GM18868 (cell line): Measurements from ENCODE around the gene MARCHF2.

Experiments used
- ATAC-seq: cut with Tn5 transposase; IDR thresholded peaks from one replicate; pipeline ENCODE4 v1.9.1; 2021; ENCODE audit warnings: mild to moderate bottlenecking, moderate library complexity; ENCODE audit not compliant: unreplicated experiment

The MARCHF2 gene

DNA sequence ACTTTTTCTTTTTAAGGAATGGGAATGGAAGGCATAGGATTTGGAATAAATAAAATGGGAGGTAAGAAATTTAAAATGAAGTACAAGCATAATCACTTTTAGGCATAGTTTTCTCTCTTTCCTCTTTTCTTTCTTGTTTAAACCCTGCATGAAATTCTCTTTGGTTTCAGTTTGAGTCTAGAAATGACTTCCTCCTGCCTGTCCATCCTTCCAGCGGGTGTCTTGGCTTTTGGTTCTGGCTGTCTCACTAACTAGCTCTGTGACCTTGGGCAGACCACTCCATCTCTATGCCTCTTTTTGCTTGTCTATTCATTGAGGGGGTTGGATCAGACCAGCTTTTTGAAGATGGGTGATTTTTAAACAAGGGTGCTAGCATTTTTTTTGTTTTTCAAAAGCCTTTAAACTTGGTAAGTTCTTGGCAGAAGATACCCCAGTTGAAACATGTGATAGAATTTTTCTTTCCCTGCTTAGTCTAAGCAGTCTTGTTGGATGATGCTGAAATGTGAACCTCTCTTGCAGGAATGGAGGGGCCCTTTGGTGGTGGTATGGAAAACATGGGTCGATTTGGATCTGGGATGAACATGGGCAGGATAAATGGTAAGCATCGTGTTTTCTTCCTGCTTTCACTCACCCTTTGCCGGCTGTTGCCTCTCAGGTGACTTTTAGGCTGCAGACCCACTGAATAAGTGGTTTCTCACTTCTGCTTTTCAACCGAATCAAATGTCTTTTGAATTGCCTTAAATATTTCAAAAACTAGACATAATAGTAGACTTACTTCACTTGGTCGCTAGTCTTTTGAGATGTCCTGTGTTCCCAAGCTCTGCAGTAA lies 60.8 kb downstream of the MARCHF2 start:
- ATAC-seq: no peak

DNA sequence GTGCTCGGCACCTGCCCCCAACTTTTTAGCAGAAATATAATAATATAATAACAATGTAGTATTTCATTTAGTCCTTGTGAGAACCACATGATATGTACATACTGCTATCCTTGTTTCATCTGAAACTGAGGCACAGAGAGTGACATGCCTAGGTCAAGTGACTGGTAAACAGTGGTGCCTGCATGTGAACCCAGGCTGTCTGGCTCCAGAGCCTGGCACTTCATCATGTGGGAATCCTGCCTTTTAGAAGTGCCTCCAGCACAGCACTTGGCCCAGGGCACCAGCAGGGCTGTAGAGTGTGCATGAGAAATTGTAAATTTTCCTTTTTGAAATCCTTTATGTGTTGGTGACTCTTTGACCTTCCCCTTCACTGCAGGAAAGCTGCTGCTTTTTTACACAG lies 61.9 kb downstream of the MARCHF2 start:
- no peak for ATAC-seq

DNA sequence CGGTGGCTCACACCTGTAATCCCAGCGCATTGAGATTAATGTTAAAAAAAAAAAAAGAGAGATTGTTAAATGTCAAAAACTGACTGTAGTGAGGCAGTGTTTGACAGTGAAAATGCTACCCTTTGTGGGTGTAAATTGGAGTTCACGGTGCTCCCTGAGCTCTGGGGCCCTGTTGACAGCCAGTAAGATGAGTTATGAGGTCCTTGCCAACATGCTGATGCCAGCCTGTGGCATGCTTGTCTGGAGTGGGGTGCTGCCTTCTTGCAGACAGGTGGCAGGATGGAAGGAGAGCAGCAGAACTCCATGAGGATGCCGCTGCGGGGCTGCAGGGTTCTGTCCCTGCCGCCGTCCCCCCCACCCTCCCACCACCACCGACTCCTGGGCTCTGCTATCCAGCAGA lies 63.4 kb downstream of the MARCHF2 start:
- no peak for ATAC-seq

DNA sequence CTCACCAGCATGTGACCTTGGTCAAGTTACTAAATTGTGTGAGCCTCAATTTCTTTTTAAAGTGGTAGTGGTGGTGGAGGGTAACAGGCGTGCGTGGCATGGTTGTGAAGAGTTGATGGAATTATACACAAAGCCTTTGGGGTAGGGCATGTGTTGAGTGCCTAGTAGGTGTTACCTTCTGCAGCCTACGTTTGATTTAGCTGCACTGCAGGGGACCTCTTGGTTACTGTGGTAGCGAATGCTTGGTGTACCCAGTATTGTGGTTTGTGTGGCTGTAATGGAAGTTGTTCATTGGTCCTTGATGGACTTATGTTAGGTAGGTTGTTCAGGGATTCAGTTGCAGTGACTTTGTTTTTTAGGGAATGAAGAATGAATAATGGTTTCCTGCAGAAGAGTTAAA lies 64.8 kb downstream of the MARCHF2 start:
- ATAC-seq: no peak

DNA sequence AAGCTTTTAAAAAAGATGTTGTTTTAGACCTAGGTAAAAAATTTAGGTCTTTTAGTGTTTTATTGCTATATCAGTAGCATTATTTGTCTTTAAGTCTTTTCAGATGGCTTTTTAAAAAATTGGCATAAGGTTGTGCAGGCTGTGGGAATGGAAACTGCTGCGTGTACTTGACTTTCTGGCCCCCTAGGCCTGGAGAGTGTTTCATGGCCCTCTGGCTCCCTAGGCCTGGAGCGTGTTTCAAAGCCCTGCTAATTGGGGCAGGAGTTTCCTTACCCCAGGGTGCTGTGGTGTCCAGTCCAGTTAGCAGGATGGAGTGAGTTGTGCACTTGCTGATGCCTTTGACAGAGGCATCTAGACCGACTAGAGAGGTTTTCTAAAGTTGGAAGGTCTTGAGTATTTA lies 65.5 kb downstream of the MARCHF2 start:
- ATAC-seq: no peak

DNA sequence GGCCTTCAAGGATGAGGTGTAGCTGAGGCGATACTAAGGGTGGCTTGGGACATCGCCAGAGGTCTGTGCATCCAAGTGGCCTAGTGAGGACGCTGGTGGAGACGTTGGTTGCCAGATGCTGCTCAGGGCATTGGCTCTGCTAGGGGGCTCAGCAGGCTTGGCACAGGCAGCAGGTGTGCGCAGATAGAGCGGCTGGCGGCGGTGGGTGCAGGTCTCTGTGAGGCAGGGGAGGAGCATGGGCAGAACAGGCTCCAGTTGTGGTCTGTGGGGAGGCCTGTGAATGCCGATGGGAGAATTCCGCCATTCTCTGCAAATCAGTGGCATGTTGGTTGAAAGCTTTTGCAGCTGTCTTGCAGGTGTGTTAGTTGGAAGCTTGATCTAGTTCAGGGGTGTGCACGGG lies 68.1 kb downstream of the MARCHF2 start:
- ATAC-seq: no peak

DNA sequence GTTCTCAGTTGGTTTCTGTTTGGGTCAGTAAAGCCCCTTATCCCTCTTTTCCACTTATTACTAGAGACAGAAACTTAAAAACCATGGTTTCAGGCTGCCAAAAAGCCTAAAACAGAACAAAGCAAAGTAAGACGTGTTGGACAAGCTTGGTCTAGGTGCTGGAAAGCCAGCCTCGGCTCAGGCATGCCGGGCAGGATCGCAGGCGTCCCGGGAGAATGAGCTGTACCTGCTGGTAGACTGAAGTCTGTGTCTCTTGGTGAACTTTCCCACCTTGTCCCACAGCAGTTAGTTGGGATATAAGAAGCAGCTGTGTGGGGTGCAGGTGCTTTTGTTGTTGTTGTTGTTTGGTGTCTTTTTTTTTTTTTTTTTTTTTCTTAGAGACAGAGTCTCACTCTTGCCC lies 68.5 kb downstream of the MARCHF2 start:
- ATAC-seq: no peak

DNA sequence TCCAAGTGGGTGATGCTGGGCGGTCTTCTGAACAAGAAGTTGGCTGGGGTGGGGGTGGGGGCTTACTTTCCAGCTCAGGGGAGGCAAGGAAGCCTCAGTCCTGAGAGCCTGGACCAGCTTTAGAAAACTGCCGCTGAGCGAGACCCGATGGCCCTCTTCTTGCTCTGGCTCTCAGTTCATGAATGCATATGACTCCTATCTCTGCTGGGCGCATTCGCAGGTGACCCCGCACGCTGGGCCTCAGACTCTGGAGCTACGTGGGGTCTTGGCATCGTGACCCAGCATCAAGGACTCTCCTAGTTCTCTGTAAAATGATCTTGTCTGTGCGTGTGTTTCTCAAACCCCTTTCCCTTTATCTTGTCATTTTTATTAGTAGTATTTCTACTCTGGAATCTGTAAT lies 69.6 kb downstream of the MARCHF2 start:
- ATAC-seq: no peak

DNA sequence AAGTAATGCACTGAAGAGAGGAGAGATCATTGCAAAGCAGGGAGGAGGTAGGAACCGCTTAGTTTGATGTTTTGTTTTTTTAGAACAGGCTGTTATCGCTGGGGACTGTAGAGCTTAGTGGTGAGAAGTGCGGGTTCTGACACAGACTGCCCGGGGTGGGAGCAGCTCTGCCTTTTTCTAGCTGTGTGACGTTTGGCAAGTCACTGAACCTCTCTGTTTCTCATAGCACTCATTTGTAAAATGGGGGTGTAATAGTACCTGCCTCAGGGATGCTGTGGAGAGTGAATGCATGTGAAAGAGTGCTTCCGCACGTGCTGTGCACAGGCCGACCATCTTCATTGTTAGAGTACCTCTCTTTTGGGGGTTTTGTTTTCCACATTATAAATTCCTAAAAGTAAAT lies 70.1 kb downstream of the MARCHF2 start:
- no peak for ATAC-seq

DNA sequence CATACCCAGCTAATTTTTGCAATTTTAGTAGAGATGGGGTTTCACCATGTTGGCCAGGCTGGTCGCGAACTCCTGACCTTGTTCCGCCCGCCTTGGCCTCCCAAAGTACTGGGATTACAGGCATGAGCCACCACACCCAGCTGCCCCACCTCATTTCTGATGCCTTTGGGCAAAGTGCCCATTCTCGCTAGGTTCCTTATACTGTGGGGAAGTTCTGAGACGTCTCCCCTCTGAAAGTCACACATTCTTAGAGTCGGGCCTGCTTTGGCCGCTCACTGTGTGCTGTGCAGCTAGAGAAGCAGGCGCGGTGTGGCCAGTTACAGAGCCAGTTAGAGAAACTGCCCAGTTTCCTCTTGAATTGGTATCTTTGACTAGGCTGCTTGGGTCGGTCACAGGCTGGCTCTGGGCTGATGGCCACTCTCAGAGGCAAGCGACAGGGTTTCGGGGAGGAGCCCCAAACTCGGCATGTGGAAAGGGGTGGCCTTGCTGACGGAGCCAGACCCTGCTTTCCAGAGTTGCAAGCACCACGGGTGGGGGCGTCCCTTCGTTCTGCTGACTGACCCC lies 71.3 kb downstream of the MARCHF2 start:
- ATAC-seq: no peak

DNA sequence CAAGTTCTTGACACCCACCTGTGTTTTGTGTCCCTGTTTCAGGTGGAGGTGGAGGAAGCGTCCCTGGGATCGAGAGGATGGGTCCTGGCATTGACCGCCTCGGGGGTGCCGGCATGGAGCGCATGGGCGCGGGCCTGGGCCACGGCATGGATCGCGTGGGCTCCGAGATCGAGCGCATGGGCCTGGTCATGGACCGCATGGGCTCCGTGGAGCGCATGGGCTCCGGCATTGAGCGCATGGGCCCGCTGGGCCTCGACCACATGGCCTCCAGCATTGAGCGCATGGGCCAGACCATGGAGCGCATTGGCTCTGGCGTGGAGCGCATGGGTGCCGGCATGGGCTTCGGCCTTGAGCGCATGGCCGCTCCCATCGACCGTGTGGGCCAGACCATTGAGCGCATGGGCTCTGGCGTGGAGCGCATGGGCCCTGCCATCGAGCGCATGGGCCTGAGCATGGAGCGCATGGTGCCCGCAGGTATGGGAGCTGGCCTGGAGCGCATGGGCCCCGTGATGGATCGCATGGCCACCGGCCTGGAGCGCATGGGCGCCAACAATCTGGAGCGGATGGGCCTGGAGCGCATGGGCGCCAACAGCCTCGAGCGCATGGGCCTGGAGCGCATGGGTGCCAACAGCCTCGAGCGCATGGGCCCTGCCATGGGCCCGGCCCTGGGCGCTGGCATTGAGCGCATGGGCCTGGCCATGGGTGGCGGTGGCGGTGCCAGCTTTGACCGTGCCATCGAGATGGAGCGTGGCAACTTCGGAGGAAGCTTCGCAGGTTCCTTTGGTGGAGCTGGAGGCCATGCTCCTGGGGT lies 72.7 kb downstream of the MARCHF2 start:
- no peak for ATAC-seq

DNA sequence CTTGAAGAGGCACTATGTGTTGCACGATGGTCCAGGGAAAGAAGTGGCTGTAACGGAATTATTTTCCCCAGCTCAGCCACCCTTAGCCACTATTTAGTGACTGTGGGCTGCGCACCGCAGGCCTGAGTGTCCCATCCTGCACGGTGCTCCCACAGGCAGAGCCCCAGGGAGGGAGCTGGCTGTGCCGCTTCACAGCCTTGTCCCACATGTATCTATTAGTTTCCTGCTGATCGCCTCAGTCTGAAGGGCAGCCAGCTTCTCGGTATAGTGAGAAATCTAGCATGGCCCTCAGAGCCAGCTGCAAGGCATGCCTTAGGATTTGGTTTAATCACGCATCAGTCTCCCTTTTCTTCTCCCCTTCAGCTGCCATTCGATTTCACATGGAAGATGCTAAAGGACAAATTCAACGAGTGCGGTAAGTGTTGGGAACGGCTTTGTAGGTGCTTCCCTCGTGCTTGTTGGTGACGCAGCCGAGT lies 73.6 kb downstream of the MARCHF2 start:
- ATAC-seq: no peak

DNA sequence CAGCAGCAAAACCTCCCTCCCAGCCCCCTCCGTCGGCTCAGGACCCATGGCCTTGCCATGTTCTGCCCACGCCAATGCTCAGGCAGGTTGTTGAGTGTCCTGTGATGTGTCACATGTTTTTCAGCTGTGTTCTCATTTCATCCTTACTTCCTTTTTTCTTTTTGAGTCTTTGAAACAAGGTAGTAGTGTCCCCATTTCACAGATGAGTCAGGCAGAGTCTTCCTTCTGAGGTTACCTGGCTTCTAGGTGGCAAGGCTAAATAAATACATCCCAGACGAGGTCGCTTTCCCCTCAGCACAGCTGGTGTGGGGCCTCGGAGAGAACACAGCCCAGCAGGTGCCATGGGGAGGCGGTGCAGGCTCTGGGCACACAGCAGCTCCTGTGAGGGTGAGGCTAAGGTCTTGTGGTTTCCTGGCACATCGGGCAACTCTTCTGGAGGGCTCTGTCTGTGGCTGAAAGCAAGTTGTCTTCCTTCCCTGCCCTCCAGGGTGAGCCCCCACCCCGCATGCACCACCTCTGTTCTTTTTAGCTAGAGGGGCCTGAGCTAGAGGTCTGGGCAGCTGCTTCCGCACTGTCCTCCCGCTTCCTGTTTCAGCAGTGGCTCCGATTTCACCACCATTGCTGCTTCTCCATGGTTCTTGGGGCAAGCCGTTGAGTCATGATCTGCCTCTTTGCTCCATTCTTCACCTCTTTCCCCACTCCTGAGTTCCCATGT lies 74.2 kb downstream of the MARCHF2 start:
- no peak for ATAC-seq

DNA sequence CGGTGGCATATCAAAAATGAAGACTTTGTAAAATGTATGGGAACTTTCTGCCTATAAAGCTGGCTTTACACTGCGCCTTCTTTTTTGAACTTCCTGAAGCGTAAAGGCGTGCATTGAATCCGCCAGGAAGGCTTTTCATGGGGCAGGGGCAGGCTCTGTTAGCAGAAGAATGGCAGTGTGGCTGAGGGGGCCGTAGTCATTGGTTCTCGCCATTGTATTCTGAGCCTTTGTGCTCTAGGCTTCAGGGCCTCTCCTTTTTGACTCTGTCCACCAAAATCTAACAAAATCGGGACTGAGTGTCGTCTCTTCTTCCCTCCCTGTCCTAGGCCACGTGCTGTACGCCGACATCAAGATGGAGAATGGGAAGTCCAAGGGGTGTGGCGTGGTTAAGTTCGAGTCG lies 75.3 kb downstream of the MARCHF2 start:
- ATAC-seq: no peak
